ENCODE measurements around the gene MICAL2.

- no peak for TF ChIP-seq POLR2A (IDR thresholded peaks at IDR 0.05)
- TF ChIP-seq CTCF (IDR thresholded peaks at IDR 0.05), result no peak
Observed at GRCh38 chr11:12127206-12127898, 17.0 kb downstream of the MICAL2 start.
